Measurements from ENCODE around the gene PRSS2.

Gene PRSS2

DNA sequence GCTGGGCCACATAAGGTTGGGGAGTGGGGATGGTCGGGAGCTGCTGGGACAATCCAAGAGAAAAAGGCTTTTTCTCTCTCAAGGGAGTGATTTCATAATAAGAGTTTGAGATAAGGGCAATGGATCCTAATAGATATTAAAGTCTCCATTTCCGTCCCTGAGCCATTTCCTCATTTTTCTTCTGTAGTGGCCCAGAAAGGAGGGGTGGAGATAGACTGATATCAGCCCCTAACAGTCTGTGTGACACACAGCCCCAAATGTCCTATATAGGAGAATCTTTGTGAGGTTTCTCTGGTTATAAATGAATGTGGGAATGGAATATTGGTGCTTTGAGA is 35.2 kb downstream of the PRSS2 start:
- Histone ChIP-seq H3K9me3 (ENCODE audit: control insufficient read depth, insufficient read depth, low read length) (no peaks in the 10 kb centered on the region), H3K4me1 (ENCODE audit: control insufficient read depth, low read length) (peaks cover 80% of the 10 kb centered on the region), H3K27me3 (ENCODE audit: control insufficient read depth, low read length) (no peaks in the 10 kb centered on the region), H3K4me3 (ENCODE audit: low read length) (peak overlapping the region; percentile 59), H3K4me2 (ENCODE audit: low read length) (peak overlapping the region; percentile 94), H3K36me3 (ENCODE audit: control insufficient read depth, low read length) (peaks cover 55% of the 10 kb centered on the region), H3K27ac (ENCODE audit: low read depth, low read length) (peak overlapping the region; percentile 97), H3K79me2 (ENCODE audit: control insufficient read depth, low read length) (no peaks in the 10 kb centered on the region), H4K20me1 (ENCODE audit: control insufficient read depth, insufficient read depth, low read depth, low read length) (no peaks in the 10 kb centered on the region), H3F3A (ENCODE audit: control insufficient read depth, insufficient read depth) (peaks cover 46% of the 10 kb centered on the region), H3K9me2 (replicated peaks; ENCODE audit: control insufficient read depth, low read length) (no peaks in the 10 kb centered on the region)
- TF ChIP-seq, protein P1, sequence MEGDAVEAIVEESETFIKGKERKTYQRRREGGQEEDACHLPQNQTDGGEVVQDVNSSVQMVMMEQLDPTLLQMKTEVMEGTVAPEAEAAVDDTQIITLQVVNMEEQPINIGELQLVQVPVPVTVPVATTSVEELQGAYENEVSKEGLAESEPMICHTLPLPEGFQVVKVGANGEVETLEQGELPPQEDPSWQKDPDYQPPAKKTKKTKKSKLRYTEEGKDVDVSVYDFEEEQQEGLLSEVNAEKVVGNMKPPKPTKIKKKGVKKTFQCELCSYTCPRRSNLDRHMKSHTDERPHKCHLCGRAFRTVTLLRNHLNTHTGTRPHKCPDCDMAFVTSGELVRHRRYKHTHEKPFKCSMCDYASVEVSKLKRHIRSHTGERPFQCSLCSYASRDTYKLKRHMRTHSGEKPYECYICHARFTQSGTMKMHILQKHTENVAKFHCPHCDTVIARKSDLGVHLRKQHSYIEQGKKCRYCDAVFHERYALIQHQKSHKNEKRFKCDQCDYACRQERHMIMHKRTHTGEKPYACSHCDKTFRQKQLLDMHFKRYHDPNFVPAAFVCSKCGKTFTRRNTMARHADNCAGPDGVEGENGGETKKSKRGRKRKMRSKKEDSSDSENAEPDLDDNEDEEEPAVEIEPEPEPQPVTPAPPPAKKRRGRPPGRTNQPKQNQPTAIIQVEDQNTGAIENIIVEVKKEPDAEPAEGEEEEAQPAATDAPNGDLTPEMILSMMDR (IDR thresholded peaks at IDR 0.05; ENCODE audit: low read depth, low read length, poor library complexity, severe bottlenecking): no peak
- TF ChIP-seq EZH2phosphoT487 (IDR thresholded peaks at IDR 0.05; ENCODE audit: borderline replicate concordance, low read length): no peak

DNA sequence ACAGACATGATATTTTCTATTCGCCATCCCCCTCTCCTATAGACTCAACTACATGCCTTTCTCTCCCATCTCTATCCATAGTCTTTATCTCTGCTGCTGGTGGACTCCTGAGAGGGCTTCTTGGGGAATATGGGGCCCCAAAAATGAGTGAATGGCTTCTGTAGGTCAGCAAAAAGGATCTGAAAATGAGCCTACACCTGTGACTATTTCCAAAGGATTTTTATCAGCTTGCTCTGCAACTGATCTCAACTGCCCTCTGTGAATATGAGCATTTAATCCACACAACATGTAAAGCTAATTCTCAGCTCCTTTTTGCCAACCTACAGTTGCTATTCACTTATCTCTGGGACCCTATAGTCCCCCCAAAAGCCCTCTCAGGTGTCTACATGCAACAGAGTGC is 36.2 kb downstream of the PRSS2 start:
- Histone ChIP-seq H3K4me2 (ENCODE audit: low read length) (peak overlapping the region; percentile 94), H3K27me3 (ENCODE audit: control insufficient read depth, low read length) (no peaks in the 10 kb centered on the region), H3K36me3 (ENCODE audit: control insufficient read depth, low read length) (peaks cover 48% of the 10 kb centered on the region), H3K9me3 (ENCODE audit: control insufficient read depth, insufficient read depth, low read length) (no peaks in the 10 kb centered on the region), H3K4me3 (ENCODE audit: low read length) (peak overlapping the region; percentile 59), H3K9me2 (replicated peaks; ENCODE audit: control insufficient read depth, low read length) (no peaks in the 10 kb centered on the region), H3K27ac (ENCODE audit: low read depth, low read length) (peak overlapping the region; percentile 97), H3K79me2 (ENCODE audit: control insufficient read depth, low read length) (no peaks in the 10 kb centered on the region), H3K4me1 (ENCODE audit: control insufficient read depth, low read length) (peaks cover 90% of the 10 kb centered on the region), H3F3A (ENCODE audit: control insufficient read depth, insufficient read depth) (peaks cover 46% of the 10 kb centered on the region), H4K20me1 (ENCODE audit: control insufficient read depth, insufficient read depth, low read depth, low read length) (no peaks in the 10 kb centered on the region)
- TF ChIP-seq EZH2phosphoT487 (IDR thresholded peaks at IDR 0.05; ENCODE audit: borderline replicate concordance, low read length): no peak
- TF ChIP-seq, protein P1 (IDR thresholded peaks at IDR 0.05; ENCODE audit: low read depth, low read length, poor library complexity, severe bottlenecking): no peak

DNA sequence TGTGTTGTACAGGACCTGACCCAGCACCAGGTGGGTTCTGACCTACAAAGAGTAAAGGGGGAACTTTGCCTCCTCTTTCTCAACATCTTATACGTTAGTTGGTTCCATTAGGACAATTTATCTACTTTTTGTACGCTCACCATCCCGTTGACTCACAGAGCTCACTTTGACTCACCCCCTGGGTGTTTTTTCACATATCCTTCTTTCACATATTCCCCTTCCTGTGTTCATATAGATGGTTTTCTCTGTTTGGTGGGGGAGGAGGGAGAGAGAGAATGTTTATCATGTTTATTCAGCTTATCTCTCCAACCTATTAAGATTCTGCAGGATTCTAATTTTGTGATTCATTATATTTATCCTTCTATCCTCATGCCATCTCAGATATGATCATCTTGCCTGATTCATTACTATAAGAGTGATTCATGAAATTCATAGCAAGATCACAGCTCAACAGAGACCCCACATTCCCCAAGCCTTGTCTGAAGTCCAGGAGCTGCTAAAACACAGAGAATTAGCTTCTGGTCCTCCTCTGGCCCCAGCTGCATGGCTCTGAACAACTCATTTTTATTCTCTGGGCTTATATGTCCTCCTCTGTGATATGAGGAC is 37.2 kb downstream of the PRSS2 start:
- TF ChIP-seq, protein P1 (IDR thresholded peaks at IDR 0.05; ENCODE audit: low read depth, low read length, poor library complexity, severe bottlenecking): no peak
- no peak for TF ChIP-seq EZH2phosphoT487 (IDR thresholded peaks at IDR 0.05; ENCODE audit: borderline replicate concordance, low read length)
- Histone ChIP-seq H3K79me2 (ENCODE audit: control insufficient read depth, low read length) (no peaks in the 10 kb centered on the region), H3K27ac (ENCODE audit: low read depth, low read length) (peak overlapping the region; percentile 97), H3K9me2 (replicated peaks; ENCODE audit: control insufficient read depth, low read length) (no peaks in the 10 kb centered on the region), H3K4me3 (ENCODE audit: low read length) (peak overlapping the region; percentile 59), H3K9me3 (ENCODE audit: control insufficient read depth, insufficient read depth, low read length) (no peaks in the 10 kb centered on the region), H3F3A (ENCODE audit: control insufficient read depth, insufficient read depth) (peaks cover 42% of the 10 kb centered on the region), H3K27me3 (ENCODE audit: control insufficient read depth, low read length) (no peaks in the 10 kb centered on the region), H3K4me2 (ENCODE audit: low read length) (peak overlapping the region; percentile 94), H4K20me1 (ENCODE audit: control insufficient read depth, insufficient read depth, low read depth, low read length) (no peaks in the 10 kb centered on the region), H3K36me3 (ENCODE audit: control insufficient read depth, low read length) (peaks cover 38% of the 10 kb centered on the region), H3K4me1 (ENCODE audit: control insufficient read depth, low read length) (peaks cover 98% of the 10 kb centered on the region)
